GM18498 (cell line): ENCODE results near the gene DUSP10.

Experiments used
- ATAC-seq: cut with Tn5 transposase; IDR thresholded peaks from one replicate; pipeline ENCODE4 v1.9.1; 2021; ENCODE audit warnings: mild to moderate bottlenecking, moderate library complexity; ENCODE audit not compliant: unreplicated experiment

The DUSP10 gene

DNA sequence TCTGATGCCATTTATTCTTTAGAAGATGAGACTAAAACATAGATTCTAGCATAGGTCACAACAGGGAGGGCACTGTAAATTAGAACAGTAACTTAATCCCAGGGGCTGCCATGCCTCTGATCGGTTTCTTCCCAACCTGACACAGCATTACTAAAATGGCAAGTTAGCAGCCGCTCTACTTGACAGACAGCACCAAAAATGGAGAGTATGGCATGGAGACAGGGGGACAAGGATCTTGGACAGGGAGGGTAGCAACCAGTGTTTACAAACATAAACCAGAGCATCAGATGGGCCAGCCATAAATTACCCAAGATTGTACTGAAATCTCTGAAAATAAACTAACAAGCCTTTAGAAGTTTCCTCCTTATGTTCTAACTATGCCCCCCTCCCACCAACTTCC, 5.9 kb downstream of the DUSP10 start:
- no peak for ATAC-seq

DNA sequence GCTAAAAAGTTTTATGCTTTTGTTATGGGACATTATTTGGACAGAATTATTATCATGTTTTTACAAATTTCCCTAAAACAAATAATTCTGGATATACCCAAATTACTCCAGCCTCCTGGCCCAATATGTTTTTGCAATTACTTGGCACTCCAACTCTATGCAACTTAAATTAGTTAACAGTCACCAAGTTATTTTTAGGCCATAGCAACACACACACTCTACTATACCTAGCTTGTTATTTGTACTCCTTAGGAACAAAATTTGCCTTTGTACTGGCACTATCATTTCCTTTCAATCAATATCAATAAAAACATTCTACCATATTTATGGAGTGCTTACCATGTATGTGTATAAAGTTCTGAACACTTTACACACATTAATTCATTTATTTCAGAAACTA, 7.7 kb downstream of the DUSP10 start:
- no peak for ATAC-seq

- no peak for ATAC-seq
Measured at GRCh38 chr1:221732052-221732451, 9.8 kb downstream of the DUSP10 start.

- ATAC-seq: no peak
Measured at GRCh38 chr1:221729771-221730330, 12.0 kb downstream of the DUSP10 start.

DNA sequence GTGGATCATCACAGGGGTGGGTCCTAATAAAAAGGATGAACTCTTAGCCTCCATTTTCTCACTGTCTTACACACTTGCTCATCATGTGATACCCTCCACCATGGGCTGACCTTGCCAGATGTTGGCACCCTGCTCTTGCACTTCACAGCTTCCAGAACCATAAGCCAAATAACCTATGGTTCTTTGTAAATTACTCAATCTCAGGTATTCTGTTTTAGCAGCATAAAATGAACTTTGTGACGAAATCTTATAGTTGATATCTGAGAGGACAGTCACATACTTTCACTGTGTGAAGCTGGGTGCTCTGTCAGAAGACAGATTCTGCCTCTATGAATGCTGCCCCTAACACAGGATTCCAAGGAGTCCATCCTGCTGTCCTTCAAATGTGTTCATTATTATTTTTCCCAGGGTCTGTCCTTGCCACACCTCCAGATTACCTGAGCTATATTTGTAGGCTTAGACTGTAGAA, 13.8 kb downstream of the DUSP10 start:
- ATAC-seq: no peak

DNA sequence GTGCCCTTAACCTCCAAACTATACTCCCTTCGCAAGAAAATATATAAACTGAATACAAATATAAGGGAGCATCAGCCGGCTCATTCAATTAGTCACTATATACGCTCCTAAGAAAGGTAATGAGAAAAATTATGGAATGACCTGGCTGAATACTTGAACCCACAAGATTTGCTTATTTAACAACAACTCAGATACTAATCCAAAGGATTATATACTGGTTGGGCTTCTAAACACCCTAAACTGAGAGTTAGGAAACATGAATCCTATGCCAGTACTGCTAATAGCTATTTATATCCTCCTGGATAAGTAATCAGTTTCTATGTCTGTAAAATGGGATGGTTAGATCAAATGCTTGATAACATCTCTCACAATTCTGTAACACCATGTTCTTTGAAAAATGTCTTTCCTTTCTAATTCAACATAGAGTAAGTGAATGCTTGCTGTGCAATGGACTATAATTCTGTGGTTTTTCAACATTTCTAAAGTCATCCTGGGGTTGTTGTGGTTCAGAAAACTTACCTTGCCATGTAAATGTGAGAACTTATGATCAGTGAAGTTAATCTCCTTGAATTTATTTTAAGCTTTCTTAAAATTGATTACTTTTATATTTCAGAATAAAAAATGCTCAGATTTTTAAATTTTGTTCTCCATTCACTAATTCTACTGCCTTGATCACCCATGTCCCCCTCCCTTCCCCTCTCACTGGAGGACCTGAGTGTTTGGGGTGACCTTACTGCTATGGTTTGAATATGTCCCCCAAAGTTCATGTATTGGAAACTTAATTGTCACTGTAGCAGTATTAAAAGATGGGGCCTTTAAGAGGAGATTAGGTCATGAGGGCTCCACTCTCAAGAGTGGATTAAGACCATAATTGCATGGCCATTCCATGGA, 14.5 kb downstream of the DUSP10 start:
- no peak for ATAC-seq

DNA sequence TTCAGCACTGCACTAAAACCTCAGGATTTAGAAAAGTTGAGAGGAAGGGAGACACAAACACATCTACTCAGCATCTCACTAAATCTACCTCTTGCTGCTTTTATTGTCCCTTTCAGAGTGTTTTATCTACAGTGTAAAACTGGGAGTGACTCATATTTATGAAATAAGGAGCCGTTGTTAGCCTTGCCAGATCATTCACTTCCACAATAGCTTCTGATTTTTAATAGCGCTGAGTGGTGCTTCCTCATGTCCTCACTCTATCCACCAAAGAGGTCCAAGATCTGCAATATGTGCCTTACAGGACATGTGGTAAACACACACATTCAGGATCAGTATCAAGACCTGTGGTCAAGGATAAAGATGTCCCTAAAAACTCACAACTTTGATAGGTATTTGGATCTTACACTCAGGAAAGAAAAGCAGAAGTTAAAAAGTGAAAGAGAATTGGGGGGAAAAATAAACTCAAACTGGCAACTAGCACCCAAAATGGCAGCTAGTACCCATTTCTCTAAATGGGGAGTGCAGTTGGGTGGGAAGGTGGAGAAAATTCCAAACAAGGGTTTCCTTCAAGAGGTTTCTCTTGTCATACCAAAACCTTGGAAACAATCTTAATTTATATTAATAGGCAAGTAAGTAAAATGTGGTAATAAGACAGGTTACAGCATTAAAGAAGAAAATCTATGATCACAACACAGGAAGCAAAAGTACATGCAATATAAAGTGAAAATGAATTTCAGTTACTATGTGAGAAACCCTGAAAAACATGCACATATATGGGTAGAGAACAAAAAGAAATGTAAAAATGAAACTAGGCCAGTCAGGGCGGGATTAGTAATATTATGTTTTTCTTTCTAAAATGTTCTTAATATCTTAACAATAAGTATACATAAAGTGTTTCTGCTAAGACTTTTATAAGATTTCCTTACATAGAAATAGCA, 15.9 kb downstream of the DUSP10 start:
- ATAC-seq: peak; percentile 69

- no peak for ATAC-seq
Measured at GRCh38 chr1:221724931-221725605, 16.8 kb downstream of the DUSP10 start.

- ATAC-seq: no peak
Measured at GRCh38 chr1:221723848-221724236, 18.0 kb downstream of the DUSP10 start.

GRCh38 chr1:221723018-221723847, 18.7 kb downstream of the DUSP10 start:
- ATAC-seq: no peak

DNA sequence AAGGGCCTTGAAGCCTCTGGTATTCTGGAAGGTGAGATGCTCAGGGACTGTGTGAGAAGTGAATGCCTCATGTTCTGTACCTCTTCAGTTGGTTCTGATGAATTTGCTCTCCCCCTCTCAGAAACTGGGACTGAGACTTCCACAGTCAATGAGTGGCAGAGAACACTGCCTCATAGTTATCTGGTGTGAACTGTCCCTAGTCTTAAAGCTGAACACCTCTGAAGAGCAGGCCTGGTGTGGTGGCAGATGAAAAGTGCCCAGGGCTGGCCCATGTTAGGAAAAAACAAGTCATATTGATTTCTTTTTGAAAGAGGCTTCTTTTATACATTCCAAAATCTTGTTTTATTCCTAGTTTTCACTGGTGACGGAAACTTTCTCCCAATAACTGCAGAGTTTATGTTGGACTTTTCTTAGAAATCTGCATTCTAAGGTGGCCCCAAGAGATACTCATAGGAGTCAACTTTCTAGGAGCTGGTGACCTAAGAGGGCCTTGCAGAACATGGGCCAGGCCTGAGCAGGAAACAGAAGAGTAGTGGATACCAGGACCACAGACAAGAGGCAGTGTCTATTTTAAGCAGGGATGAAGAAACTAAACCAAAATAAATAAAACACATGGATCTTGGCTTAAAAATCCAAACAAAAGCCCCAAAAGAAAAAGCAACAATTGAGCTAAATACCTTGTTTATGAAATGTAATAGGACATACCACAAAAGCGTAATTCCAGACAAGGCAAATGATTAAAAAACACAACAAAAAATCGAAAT, 19.5 kb downstream of the DUSP10 start:
- peak; percentile 38 for ATAC-seq

GRCh38 chr1:221720545-221720944, 21.3 kb downstream of the DUSP10 start:
- ATAC-seq: no peak

DNA sequence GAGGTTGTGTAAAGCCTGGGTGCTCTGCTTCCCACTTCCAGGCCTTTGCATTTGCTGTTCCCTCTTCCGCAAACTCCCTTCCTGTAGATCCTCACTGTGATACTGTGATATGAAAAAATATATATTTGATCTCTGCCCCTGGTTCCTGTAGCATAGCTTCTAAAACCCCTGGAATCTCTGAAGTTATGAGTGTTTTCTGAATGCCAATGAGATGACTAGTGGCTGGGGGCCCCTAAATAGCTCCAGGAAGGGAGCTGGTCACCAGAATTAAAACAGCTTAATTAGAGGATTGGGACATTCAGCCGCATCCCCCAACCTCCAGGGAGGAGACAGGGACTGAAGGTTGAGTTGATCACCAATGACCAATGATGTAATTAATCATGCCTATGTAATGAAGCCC, 21.9 kb downstream of the DUSP10 start:
- ATAC-seq: no peak

DNA sequence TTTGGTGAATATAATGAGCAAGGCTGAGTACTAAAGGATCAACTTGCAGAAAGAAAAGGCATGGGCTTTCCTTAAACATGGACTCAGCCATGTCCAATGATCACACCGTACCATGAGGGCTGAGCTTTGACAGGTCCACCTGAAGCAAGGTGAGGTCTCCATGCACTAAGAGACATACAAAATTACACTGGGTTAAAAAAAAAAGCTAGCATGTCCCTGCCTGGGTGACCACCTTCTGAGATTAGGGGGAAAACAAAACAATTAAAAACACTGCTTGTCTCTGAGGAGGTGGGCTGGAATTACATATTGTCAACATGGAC, 22.7 kb downstream of the DUSP10 start:
- ATAC-seq: no peak

DNA sequence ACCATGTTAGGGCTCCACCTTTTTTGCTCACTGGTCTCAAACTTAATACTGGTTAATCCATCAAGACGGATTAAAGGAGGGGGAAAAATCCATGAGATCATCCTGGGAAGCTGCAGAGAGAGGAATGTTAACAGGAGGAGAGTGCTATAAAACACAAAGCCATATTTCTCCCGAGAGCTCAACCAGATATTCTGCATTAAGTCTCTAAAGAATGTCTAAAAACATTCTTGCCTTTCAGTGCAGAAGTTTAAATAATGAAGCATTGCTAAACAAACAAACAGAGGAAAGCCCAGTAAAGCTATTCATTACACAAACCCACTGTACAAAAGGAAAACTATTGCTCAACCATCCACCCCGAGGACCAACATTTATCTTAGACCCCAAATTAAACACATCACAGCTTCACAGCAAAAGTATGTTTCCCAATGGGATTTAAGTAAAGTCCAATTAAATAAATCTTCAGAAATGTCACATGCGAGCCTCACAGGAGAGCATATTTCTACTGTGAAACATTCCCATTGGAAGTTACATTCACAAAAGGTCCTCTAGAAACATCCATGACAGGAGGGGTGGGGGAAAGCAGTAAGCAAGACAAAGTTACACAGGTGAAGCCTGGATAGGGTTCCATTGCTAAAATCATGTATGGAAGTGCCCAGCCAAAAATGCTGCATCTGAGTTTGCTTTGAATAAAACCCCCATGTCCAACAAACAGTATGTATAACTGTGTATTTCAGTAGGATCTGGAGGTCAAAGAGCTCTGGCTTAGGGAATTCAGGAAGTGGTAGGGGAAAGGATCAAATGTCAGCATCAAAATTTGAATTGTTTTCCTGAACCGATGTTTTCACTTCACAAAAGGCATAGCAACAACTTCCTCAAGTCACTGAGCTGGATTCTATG, 23.3 kb downstream of the DUSP10 start:
- ATAC-seq: no peak

DNA sequence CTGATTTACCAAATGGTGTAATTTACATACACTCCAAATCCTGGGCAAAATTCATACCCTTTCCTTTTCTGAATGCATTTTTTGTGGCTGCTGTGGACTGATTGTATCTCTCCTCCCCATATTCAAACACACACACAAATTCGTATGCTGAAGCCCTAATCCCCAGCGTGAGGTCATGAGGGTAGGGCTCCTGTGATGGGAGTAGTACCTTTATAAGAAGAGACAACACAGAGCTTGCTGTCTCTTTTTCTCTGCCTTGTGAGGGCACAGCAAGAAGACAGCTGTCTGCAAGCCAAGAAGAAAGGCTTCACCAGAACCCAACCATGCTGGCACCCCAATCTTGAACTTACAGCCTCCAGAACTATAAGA, 24.4 kb downstream of the DUSP10 start:
- no peak for ATAC-seq

- no peak for ATAC-seq
Measured at GRCh38 chr1:221716713-221717484, 25.0 kb downstream of the DUSP10 start.
